Stimulated activated CD8-positive, alpha-beta memory T cell treated with anti-CD3 and anti-CD28 coated beads, Interleukin-7, amount 100 ng/mL, for 1 hour (primary cell): ENCODE measurements around the gene PPFIA3.

Experiments used
- DNase-seq, 2 donors: peaks; one replicate each; pipeline ENCODE4 v3.0.0-alpha.2; 2020; ENCODE audit warnings: low read depth in 2 of 2

Gene PPFIA3

GRCh38 chr19:49149652-49150105 lies 30.3 kb downstream of the PPFIA3 start:
- DNase-seq: no peak

GRCh38 chr19:49150106-49150943 lies 31.0 kb downstream of the PPFIA3 start:
- DNase-seq: peak in 1 of 2 donors; percentile 23

DNA sequence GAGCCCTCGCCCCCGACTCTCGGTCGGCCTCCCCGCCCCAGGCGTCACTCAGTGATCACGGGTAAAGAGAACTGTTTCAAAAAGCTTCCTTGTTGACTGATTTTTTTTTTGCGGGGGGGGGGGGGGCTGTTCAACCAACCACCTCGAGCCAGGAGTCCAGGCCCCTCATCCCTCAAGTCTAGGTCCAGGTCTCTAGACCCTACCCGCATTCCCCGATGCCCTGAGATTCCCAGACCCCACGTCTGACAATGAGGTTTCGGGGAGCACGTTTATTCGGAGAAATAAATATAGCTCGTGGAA lies 31.6 kb downstream of the PPFIA3 start:
- DNase-seq: no peak

DNA sequence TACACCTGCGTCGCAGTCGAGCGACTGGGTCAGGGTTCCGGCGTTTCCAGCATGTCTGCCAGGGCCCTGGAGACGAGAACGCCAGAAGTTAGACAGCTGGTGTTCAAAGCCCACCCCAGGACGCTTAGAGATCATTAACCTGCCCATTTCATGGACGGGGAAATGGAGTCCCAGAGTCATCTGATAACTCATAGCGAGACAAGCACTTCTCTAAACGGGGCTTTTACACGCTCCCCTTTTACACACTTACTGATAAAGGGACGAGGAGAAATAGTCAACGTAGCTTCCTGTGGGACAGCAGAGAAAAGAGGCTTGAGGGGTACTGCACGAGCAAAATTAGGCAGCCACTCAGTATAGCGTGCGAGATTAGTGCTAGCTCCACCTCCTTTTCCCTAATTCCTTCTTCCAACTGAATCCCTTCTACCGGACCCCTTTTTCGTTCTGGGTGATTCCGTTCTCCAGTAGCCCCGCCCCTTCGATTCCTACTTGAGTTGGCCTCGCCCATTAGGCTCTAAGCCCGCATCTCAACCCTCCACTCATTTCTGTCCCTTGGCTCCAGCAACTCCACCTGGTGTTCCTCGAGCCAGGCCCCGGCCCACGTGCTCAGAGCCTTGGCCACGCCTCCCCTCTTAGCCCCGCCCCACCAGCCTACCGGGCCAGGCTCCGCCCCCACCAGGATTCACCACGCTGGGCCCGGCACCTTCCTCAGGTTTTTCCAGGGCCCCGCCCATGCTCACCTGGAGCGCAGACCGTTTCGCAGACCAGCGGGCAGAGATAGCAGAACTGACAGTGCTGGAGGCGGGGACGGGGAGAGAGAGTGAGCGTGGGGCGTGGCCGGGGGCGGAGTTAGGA lies 32.1 kb downstream of the PPFIA3 start:
- DNase-seq: peak in 1 of 2 donors; percentile 13

DNA sequence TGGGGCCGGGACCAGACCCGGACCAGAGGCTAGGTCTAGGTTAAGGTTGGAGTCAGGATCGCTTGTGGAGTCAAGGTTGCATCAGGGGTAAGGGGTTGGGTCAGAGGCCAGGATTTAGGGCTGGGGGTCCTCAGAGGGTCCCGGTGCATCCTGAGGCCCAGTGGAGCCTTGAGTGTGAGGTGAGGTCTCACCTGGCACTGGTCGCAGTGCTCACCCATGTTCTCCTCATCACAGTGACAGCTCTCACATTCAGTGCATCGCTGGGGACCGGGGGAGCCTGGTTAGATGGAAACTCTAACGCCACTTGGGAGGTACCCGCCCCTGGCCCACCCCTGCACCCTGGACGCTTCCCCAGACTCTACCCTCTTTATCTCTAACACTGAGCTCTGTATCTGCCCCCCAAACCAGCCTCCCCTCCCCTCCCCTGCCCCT lies 32.8 kb downstream of the PPFIA3 start:
- no peak for DNase-seq

GRCh38 chr19:49153167-49153809 lies 33.9 kb downstream of the PPFIA3 start:
- DNase-seq: no peak

- DNase-seq: no peak
These were observed 34.9 kb downstream of the PPFIA3 start for GRCh38 chr19:49154279-49154678.

DNA sequence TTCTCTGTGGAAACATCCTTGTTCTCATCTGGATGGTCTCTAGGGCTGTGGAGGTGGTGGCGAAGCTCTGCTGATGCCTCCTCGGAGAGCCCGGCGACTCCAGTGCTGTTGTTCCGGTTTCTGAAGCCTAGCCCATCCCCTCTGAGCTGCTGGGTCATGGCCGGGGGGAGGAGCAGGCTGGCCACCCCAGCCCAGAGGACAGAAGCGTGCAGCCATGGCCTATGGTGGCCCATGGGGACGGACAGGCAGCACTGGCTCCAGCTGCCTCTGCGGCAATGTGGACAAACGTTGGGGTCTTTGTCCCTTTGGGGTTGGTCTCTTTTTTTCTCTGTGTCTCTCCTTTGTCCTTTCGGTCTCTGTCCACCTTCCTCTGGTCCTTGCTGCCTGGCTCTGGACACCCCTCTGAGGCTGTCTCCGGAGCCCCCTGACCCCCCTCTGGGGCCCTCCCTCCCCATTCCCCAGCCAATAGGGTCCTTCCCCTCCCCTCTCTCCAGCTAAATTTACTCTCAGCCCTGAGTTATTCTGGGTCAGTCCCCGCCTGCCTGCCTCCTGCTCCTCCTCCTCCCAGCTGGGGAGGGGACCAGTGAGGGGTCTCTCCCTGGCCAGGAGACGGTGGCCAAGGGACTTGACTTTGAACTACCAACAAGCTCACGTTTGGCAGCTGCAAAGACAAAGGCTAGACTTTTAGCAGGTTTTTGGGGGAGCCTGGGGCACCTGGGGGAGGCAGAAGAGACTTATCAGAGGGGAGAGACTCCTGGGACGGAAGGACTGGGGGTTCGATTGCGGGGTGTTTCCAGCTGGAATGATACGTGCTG lies 35.9 kb downstream of the PPFIA3 start, which contains the start of gene HRC:
Gene HRC (minus strand): TSS at position 392 of the 815 bp plus-strand sequence. CDS start 159 bp downstream, at position 233.
- DNase-seq: no peak

DNA sequence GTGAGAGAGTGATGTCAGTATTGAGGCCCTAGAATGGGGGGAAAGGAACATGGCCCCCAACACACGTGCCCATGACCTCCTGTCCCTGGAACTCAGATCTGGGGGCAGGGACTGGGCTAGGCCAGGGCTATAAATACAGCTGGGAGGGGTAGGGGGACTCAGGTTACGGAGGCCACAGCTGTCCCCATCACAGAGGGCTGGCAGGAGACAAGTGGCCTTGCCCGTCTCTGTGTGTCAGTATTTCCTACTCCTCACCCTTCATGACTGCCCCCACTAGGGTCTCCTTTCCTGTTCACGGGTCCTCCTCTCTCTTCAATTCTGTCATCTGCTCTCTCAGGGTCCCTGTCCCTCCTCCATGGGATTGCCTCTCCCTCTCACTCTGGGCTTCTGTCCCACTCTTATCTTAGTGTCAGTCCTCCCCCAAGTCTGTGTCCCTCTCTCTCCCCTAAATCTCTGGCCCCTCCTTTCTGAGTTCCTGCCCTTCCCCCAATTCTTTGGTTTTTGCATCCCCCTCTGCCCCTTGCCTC lies 36.5 kb downstream of the PPFIA3 start:
- DNase-seq: no peak

GRCh38 chr19:49157445-49158224 lies 38.3 kb downstream of the PPFIA3 start, which contains the start of gene TRPM4:
Gene TRPM4 (plus strand): TSS chr19:49157792. CDS start chr19:49157867, 75 bp downstream.
- no peak for DNase-seq

- no peak for DNase-seq
These were observed 41.3 kb downstream of the PPFIA3 start for GRCh38 chr19:49160450-49161189.

GRCh38 chr19:49161987-49162386 lies 42.6 kb downstream of the PPFIA3 start:
- DNase-seq: no peak

- no peak for DNase-seq
These were observed 45.9 kb downstream of the PPFIA3 start for GRCh38 chr19:49165111-49165750.

GRCh38 chr19:49165865-49166301 lies 46.5 kb downstream of the PPFIA3 start:
- DNase-seq: no peak

DNA sequence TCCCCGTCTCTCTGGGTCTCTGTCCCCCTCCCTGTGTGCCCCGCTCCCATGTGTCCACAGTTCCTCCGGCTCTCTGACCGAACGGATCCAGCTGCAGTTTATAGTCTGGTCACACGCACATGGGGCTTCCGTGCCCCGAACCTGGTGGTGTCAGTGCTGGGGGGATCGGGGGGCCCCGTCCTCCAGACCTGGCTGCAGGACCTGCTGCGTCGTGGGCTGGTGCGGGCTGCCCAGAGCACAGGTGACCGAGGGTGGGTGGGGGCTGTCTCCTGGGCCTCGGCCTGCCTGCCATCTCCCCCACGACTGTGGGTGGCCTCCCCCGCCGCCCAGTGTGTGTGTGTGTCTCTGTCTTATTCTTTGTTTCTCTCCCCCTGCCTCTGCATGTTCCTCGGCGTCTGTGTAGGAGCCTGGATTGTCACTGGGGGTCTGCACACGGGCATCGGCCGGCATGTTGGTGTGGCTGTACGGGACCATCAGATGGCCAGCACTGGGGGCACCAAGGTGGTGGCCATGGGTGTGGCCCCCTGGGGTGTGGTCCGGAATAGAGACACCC lies 48.6 kb downstream of the PPFIA3 start:
- no peak for DNase-seq

DNA sequence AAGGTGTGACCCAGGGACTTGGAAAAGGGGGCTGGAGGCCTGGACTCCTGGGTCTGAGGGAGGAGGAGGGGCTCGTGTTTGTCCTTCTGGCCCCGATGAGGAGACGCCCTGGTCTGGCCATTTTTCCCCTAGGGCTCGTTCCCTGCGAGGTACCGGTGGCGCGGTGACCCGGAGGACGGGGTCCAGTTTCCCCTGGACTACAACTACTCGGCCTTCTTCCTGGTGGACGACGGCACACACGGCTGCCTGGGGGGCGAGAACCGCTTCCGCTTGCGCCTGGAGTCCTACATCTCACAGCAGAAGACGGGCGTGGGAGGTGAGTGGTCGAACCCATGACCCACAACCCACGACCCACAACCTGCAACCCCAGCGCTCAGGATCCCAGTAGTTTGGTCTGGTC lies 49.1 kb downstream of the PPFIA3 start:
- no peak for DNase-seq

DNA sequence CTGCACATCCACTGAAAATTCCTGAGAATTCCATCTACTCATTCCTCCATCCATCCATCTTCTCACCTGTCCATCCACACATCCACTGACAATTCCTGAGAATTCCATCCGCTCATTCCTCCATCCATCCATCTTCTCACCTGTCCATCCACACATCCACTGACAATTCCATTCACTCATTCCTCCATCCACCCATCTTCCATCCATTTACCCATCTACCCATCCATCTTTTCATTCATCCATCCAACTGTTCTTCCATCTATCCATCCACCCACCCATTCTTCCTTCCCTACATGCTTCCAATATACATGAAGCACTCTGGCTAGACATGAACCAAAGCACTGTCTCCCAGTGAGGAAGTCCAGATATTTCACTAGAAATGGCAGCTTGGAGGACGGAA lies 53.9 kb downstream of the PPFIA3 start:
- DNase-seq: no peak

- DNase-seq: no peak
These were observed 61.3 kb downstream of the PPFIA3 start for GRCh38 chr19:49180659-49181058.
